Endothelial cell of hepatic sinusoid (primary cell): ENCODE measurements around the gene PCBD1.

Source experiments
- in situ Hi-C: cut with HindIII; loops from 2 replicates; pipeline ENCODE4 v1.10.0; 2017; ENCODE audit warnings: low sequenced_read_pairs

PCBD1 gene

DNA sequence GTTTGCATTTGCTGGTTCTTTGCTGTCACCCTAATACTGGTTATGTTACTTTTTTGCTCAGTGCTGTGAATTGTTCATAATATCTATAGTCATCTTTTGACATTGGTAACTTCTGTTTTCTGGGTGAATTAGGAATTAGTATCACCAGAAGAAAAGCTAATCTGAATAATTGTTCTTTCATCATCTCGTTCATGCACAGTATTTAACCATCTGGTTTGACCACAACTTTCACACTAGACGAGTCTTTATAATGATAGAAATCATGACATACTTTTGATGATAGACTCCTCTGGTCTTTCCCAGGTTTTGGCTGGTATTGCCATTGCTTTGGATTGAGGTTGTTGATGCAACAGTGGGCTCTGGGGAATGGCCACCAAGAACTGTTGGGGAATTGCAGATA is 47.5 kb downstream of the PCBD1 start:
- in situ Hi-C loops: no loop called here

DNA sequence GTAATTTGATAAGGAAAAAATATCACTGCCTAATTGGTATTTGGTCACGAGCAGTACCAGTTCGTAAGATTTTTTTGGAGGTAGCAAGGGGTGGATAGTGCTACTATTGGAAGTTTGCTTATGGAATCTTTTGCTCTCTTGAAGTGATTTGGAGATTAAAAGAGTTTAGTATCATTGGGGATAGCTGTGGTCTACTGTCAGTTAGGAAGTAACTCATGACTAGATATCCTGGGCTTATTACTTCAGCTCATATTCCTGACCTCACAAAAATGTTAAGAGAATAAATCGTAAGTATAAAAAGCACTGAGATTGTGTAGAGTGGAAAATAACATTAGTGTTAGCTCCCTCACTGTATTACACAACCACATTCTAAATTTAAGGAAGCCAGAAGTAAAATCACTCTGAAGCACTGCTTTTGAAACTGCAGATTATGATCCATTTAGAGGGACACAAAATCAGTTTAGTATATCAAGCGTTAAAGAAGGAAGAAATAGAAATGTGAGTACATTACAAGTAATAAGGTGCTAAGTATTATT is 50.0 kb downstream of the PCBD1 start:
- in situ Hi-C loops: no loop called here

DNA sequence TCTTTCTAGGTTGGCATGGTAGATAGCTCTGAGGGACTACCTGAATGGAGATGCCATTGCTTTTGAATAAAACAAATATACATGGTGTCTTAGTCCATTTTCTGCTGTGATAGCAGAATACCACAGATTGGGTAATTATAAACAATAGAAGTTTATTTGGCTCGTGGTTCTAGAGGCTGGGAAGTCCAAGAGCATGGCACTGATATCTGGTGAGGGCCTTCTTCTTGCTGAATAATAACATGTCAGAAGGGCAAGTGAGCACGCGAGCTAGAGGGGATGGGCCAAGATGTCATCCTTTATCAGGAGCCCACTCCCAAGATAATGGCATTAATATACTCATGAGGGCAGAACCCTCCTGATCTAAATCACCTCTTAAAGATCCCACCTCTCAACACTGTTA is 50.7 kb downstream of the PCBD1 start:
- in situ Hi-C loops: no loop called here

DNA sequence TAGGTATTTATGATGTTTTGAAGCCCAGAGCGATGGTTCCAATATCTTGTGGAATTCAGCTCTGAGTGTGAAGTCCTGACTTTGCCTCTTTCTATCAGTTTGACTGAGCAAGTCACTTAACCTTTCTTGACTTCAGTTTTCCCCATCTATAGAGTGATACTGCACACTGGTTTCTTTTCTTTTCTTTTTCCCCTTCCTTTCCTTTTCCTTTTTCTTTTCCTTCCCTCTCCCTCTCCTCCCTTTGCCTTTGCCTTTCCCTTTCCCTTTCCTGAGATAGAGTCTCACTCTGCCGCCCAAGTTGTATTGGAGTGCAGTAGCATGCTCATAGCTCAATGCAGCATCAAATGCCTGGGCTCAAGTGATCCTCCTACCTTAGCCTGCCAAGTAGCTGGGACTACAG is 52.0 kb downstream of the PCBD1 start:
- in situ Hi-C loops: no loop called here

GRCh38 chr10:70834441-70835151 is 53.8 kb downstream of the PCBD1 start:
- in situ Hi-C loops: no loop called here

DNA sequence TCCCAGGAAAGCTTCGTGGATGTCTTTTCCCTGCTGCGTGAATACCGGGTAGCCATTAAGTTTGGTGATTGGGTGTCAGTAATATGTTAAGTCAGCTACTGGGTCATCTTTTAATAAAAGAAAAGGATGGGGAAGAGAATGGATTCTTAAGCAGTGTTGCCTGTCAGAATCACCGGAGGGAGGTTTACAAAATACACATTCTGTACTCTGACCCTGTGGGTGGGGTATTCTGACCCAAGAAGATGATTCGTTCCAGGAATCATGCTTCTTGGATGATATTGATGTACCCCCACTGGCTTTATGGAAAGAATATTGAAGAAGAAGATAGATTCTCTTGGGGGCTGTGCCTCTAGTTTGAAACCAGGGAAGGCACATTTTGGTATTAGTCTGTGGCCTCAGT is 54.3 kb downstream of the PCBD1 start:
- in situ Hi-C loops: no loop called here

- in situ Hi-C loops: no loop called here
Measured at GRCh38 chr10:70833601-70834000, 54.8 kb downstream of the PCBD1 start.
